Bone marrow (tissue), 2 donors: ENCODE data around the gene CPNE4.
A peak's percentile ranks its signal among the peaks of the same experiment; 100 is the strongest.

Source experiments
- DNase-seq, 2 donors: peaks; one replicate each; lab custom pipeline; 2025; lab: John Stamatoyannopoulos, UW

Gene CPNE4

DNA sequence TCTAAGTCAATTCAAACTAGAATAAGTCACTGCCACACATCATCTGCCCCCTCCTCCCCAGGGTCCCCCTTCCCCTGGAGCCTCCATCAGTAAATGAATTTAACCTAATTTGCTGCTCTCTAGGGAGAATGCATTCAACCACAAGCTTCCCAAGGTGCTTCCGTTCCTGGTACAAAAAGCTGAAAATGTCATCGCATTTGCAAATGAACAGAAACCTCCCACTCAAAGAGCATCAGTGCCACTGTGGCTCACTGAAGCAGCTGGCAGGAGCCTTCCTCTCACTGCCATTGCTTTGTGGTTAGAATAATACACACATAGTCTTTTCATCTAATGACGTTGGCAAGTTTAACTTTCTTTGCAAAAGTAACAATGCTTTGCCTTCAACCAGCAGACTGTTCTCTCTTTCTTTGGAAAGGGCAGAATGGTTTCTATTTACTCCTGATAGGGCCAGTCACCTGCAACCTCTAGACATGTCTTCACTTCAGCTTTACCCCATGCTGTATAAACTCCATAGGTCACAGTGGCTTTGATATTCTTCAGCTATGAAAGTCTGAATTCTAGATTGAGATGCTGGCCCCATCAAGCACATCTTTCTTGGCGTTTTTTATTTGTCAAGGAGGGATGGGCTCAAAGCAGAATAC lies 238.1 kb downstream of the CPNE4 start:
- DNase-seq = peak in 1 of 2 donors; percentile 19

GRCh38 chr3:131796111-131796510 lies 238.7 kb downstream of the CPNE4 start:
- no peak for DNase-seq

DNA sequence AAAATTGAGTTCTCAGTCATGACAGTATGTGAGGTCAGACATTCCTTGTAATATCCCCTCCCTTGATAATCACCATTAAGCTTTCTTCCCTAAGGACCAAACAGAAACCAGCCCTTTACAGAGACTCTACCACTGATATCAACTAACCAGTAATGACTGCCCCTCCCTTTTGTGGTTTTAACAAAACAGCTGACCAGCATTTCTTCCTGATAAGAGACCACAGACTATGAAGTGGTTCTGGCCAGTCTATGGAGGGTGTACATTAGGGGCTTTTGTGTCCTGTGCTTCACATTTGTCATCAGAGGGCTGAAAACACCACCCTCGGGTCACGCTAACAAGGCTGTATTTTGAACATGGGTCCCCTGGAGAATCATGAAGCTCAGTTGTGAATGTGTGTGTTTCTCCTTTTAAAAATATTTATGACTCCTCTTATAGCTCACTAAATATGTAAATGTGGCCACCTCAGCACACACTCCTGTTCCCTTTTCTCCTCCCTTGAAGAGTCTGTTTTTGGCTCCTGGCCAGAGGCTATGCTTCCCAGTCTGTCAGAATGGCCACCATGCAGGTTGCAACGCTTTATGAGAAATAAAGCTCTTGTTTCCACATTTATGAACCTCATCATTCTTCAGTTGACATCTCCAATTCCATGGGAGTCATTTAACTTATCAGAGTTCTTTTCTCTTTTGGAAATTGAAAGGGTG lies 239.3 kb downstream of the CPNE4 start:
- DNase-seq = no peak

DNA sequence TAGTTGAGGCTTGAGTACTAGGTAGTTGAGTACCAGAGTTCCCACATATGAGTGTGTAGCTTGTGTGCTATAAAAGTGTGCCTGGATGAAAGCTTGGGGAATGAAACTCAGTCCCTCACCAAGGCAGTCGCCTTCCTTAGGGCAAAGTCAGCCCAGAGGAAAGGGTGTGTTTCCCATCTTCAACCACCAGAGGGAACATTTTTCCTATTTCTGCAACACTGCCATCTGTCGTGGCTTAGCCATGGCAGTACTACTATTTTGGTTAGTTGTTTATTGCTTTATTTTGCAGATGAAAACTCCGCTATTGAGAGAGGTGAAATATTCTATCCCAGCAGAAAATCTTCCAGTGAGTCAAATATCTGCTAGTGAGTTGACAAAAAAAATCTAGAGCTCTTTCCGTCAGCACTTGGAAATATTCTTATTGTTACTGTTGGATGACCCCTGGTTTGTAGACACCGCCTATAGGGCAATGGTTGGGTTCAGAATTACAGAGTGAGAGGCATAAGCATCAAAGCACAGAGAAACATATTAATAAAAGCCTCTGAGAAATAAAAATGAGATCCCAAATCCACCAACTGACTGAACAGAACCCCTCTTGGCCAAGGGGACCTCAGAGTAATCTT lies 239.9 kb downstream of the CPNE4 start:
- peak in 1 of 2 donors; percentile 38 for DNase-seq

- no peak for DNase-seq
These were observed 240.9 kb downstream of the CPNE4 start for GRCh38 chr3:131793870-131794269.

DNA sequence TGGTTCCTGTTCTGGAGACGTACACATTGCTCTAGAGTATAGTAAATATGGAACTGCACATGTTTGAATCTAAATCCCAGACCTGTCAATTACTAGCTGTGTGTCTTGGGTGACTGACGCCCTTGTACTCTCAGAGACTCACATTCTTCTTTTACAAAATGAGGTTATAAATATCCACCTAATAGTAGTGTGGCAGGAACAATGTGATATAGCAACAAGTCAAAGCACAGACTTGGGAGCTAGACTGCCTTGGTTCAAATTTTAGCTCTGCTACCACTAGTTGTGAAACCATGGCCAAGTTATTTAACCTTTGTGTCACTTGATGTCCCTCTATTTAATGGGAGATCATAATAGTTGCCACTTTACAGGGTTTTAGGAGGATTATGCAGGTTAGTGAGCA lies 245.6 kb downstream of the CPNE4 start:
- DNase-seq = no peak

- DNase-seq = no peak
These were observed 248.4 kb downstream of the CPNE4 start for GRCh38 chr3:131786386-131786785.

GRCh38 chr3:131782751-131783150 lies 252.1 kb downstream of the CPNE4 start:
- DNase-seq = no peak

DNA sequence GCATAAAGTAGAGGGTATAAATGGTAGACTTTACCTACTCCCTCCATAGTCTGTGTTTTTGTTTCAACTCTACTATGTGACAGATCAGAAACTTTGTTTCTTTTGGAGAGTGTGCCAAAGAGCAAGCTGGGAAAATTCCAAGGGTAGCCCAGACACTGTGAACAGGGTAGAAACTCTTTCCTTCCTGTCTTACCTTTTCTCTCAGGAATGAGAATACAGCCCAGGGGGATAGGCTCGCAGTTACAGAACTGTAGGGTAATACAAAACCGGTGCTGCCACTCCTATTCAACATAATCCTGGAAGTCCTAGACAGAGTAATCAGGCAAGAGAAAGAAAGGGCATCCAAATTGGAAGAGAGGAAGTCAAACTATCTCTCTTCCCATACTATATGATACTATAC lies 256.3 kb downstream of the CPNE4 start:
- no peak for DNase-seq

GRCh38 chr3:131775650-131776049 lies 259.2 kb downstream of the CPNE4 start:
- no peak for DNase-seq

DNA sequence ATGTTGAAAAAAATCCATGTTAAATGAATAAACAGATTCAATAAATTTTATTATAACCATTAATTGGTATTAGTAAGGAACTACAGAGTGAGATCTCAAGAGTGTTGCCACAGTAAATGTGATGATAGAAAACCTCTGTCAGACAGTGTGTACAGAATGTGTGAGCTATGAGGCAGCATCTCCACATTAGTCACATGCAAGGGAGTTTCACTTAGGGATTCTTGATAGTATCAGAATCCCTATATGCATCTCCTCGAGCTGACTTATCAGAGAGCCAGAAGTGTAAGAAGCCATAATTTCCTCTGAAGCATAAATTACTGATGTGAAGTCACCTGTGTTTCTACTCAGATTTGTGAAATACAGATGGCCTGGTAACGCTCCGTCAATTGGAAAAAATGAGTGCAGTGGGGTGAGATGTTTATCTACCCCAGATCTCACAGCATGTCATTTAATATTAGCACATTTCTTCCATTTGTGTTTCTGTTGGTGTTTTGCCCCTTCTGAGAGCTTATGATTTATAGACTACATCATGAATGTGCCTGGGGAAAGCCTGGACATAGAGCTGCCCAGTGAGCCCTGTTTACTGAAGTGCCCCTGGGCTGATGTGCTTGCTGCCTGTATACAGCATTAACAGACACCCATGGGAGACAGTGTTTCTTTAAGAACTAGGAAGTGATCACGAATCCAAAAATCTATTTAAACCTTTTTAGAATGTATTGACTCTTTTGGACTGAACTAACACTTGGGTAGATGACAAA lies 262.4 kb downstream of the CPNE4 start:
- no peak for DNase-seq

DNA sequence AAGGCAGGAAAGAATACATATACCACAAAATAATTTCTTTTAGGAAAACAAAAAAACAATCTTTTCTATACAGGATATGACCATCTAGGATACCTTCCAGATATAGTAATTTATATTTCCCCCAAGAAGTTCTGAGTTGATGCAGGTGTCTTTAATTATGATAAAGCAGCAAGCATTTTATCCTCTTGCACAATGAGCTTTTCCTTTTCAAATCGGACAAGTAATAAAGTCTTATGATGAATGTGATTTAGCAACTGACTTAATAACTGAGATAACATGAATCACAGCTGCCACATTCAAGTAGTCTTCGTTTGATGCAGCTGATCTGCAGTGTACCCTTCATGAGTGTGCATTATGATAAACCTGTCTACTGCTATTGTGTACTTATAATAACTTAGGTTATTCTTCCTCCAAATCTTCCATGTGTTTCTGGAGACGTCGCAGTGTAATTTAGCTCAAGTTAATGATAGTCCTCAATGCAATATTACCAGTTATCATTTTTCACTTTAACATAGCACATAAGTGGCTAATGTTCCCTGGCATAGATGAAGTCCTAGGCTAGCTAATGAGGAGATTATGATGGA lies 271.7 kb downstream of the CPNE4 start:
- no peak for DNase-seq

GRCh38 chr3:131756405-131756804 lies 278.4 kb downstream of the CPNE4 start:
- DNase-seq = no peak

DNA sequence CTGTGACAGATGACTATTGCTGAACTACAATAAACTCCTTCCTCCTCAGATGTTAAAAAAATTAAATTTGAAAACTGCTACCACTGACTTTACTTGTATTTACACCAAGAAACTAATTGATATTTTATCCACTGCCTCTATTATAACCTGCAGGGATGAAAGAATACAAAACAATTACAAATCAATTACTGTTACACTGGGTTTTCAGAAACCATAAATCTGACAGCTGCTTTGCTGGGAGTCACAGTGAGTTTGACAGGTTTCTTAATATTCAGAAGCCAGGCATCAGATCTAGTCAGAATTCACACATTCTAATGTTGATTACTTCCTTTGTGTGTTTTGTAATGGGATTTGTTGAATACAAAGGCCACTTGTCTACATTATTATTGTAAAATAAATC lies 279.4 kb downstream of the CPNE4 start:
- DNase-seq = no peak

- DNase-seq = no peak
These were observed 284.6 kb downstream of the CPNE4 start for GRCh38 chr3:131750256-131750655.

GRCh38 chr3:131749826-131750225 lies 285.0 kb downstream of the CPNE4 start:
- no peak for DNase-seq

GRCh38 chr3:131747466-131747865 lies 287.3 kb downstream of the CPNE4 start:
- no peak for DNase-seq

DNA sequence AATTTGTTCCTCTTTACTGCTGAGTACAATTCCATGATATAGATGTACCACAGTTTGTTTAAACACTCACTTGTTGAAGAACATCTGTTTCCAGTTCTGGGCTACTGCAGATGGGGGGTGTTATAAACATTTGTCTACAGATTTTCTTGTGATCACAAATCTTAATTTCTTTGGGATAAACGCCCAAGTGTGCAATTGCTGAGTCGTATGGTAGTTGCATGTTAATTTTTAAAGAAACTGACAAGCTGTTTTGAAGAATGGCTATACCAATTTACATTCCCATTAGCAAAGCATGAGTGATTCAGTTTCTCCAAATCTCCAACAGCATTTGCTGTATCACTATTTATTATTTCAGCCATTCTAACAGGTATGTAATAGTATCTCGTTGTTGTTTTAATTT lies 290.0 kb downstream of the CPNE4 start:
- DNase-seq = no peak

DNA sequence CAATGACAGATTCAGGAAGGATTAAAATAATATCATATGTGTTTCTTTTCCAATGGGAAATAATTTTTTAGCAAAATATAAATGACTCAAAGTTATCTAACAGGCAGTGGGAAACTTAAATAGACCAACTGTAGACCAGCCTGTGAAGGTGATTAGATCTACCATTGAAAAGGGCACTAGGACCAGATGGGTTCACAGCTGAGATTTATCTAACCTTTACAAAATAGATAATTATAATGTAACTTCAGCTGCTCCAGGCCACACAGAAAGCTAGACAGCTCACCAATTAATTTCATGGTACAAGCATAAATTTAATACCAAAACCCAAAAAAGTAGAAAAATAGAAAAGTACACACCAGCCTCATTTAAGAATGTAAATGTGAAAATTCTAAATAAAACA lies 291.7 kb downstream of the CPNE4 start:
- no peak for DNase-seq

- no peak for DNase-seq
These were observed 295.6 kb downstream of the CPNE4 start for GRCh38 chr3:131739211-131739610.

- no peak for DNase-seq
These were observed 296.7 kb downstream of the CPNE4 start for GRCh38 chr3:131738095-131738494.

DNA sequence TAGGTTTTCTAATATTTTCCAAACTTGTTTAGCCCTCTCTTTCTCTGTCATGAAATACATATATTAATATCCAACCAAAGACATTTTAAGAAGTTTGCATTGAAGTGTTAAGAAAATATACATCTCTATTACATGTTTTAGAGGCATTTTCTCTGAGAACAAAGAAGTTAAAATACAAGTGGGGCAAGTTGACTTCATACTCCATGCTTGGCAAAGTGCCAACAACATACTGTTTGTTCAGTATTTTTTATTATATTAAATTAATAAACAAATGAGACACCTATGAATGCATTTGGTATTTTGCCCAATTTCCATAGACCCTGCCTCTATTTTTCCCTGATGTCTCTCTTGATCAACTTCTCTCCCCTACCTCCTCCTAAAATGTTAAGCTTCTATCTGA lies 299.3 kb downstream of the CPNE4 start:
- DNase-seq = no peak
